MM.1S (cell line): ENCODE results near the gene PTPRJ.

Source experiments
- DNase-seq: peaks from one replicate; pipeline ENCODE4 v3.0.0-alpha.2; 2015
- H2AFZ ChIP-seq: fragments of 300-600 bp; sonication (generic); 2 replicates; pipeline ENCODE4 v1.6.0; 2016; ENCODE audit warnings: antibody characterized with exemption, low read length
- H3F3A ChIP-seq: fragments of 300-600 bp; sonication (generic); 2 replicates; pipeline ENCODE4 v1.6.1; 2016; ENCODE audit warnings: mild to moderate bottlenecking, antibody characterized with exemption, low read length, moderate library complexity, mixed read lengths; ENCODE audit not compliant: insufficient read depth
- H3K27ac ChIP-seq: fragments of 300-600 bp; sonication (generic); 2 replicates; pipeline ENCODE4 v1.5.1; 2016; ENCODE audit warnings: mild to moderate bottlenecking, low read length
- H3K27me3 ChIP-seq: fragments of 300-600 bp; sonication (generic); replicated peaks from 2 replicates; pipeline ENCODE4 v1.6.0; 2016; ENCODE audit warnings: low read length; ENCODE audit not compliant: insufficient read depth
- H3K36me3 ChIP-seq: fragments of 300-600 bp; sonication (generic); replicated peaks from 2 replicates; pipeline ENCODE4 v1.6.1; 2016; ENCODE audit warnings: mild to moderate bottlenecking, low read length, mixed read lengths; ENCODE audit not compliant: insufficient read depth
- H3K4me1 ChIP-seq: fragments of 300-600 bp; sonication (generic); 2 replicates; pipeline ENCODE4 v1.6.1; 2016; ENCODE audit warnings: low read length, mixed read lengths
- H3K4me2 ChIP-seq: fragments of 300-600 bp; sonication (generic); 2 replicates; pipeline ENCODE4 v1.6.0; 2016; ENCODE audit warnings: low read depth, low read length
- H3K4me3 ChIP-seq: fragments of 300-600 bp; sonication (generic); 2 replicates; pipeline ENCODE4 v1.5.1; 2016; ENCODE audit warnings: low read length, mixed read lengths
- H3K79me2 ChIP-seq: fragments of 300-600 bp; sonication (generic); 2 replicates; pipeline ENCODE4 v1.6.1; 2016; ENCODE audit warnings: mixed run types, low read length, mixed read lengths
- H3K9ac ChIP-seq: fragments of 300-600 bp; sonication (generic); 2 replicates; pipeline ENCODE4 v1.6.1; 2016; ENCODE audit warnings: low read length, mixed read lengths
- H3K9me2 ChIP-seq: fragments of 300-600 bp; sonication (generic); replicated peaks from 2 replicates; pipeline ENCODE4 v1.6.1; 2016; ENCODE audit warnings: mild to moderate bottlenecking, low read length, mixed read lengths; ENCODE audit not compliant: insufficient read depth
- H3K9me3 ChIP-seq: fragments of 300-600 bp; sonication (generic); replicated peaks from 2 replicates; pipeline ENCODE4 v1.6.1; 2016; ENCODE audit warnings: mild to moderate bottlenecking, low read length, mixed read lengths; ENCODE audit not compliant: insufficient read depth
- H4K20me1 ChIP-seq: fragments of 300-600 bp; sonication (generic); 2 replicates; pipeline ENCODE4 v1.6.1; 2016; ENCODE audit warnings: mild to moderate bottlenecking, low read length, moderate library complexity, mixed read lengths; ENCODE audit not compliant: insufficient read depth
- EZH2 ChIP-seq: fragments of 300-600 bp; sonication (generic); optimal IDR thresholded peaks from 2 replicates; pipeline ENCODE3; 2017; ENCODE audit warnings: low read depth, mild to moderate bottlenecking, antibody characterized with exemption, low read length, mixed read lengths
- EZH2phosphoT487 ChIP-seq: fragments of 300-600 bp; sonication (generic); IDR thresholded peaks from 2 replicates; pipeline ENCODE4 v1.6.1; 2018; ENCODE audit warnings: antibody characterized with exemption, low read length
- TF ChIP-seq, protein P1 (sequence below): fragments of 300-600 bp; sonication (generic); IDR thresholded peaks from 2 replicates; pipeline ENCODE4 v1.5.1; 2016; ENCODE audit warnings: antibody characterized with exemption, low read length, mixed read lengths

The PTPRJ gene

DNA sequence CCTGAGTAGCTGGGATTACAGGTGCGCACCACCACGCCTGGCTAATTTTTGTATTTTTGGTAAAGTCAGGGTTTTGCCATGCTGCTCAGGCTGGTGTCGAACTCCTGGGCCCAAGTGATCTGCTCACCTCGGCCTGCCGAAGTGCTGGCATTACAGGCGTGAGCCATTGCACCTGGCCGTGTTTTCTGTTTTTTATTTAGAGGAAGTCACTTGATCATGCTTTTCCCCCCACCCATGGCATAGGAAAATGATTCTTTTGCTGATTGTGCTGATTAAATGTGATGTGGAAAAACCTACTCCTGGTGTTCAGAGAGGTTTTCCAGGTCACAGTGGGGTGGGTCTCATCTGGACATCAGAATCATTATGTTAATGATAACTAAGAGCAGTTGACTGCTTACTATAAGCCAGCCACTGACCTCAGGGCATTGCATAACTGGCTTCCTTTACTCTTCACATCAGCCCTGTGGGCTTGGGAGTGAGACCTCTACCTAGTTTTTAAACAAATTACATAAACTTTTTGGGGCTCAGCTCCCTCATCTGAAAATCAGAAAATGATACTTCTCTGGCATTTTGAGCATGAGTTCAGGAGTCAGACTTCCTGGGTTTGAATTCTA lies 71.0 kb downstream of the PTPRJ start:
- no peaks in the 10 kb centered on the region for H3K36me3 ChIP-seq
- no peaks in the 10 kb centered on the region for H3K79me2 ChIP-seq
- no peaks in the 10 kb centered on the region for H3K27me3 ChIP-seq
- TF ChIP-seq EZH2, result no peak
- no peak for DNase-seq
- H3K27ac ChIP-seq, result no peak overlapping the region
- no peaks in the 10 kb centered on the region for H3F3A ChIP-seq
- no peak overlapping the region for H3K4me2 ChIP-seq
- H3K4me1 ChIP-seq, result no peaks in the 10 kb centered on the region
- no peaks in the 10 kb centered on the region for H4K20me1 ChIP-seq
- H2AFZ ChIP-seq, result no peak overlapping the region
- H3K9me3 ChIP-seq, result no peaks in the 10 kb centered on the region
- H3K4me3 ChIP-seq, result no peak overlapping the region
- no peak overlapping the region for H3K9ac ChIP-seq
- no peaks in the 10 kb centered on the region for H3K9me2 ChIP-seq

DNA sequence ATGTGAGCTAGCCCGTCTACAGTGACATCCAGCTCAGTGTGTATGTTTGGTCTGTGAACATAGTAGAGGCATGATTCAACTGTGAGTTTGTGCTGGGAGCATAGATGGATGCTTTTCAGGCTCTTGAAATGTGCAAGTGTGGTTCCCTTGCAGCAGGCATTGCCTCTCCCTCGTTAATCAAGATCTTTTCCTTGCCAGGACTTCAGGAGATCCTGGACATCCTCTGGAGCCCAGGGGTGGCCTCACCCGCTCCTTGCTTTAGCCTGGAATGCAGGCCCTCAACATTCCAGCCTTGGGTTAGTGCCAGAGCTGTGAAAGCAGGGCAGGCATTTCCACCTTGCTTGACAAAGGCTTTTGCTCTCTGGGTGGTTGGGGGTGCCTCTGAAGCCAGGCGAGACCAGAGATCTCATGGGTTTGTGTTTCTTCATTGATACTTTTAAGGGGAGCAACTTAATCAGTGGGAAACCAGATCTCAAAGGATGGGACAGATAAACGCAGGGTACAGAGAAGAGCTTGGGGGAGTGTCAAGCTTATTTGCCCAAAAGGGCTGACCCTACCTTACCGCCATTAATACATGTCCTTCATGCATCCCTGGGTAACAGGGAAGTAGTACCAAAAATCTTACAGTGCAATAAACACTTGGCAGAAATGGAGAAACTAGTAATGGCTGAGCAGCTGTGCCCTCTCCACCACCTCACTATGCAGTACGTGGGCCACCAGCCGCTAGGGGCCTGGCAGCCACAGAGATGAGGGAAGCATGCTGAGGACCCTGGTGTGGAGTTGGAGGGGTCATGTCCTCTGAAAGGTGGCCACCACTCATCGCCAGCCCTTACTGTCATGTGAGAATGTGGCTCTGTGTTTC lies 72.1 kb downstream of the PTPRJ start:
- no peak overlapping the region for H2AFZ ChIP-seq
- no peaks in the 10 kb centered on the region for H3F3A ChIP-seq
- no peak overlapping the region for H3K9ac ChIP-seq
- no peak for TF ChIP-seq EZH2
- no peak for TF ChIP-seq EZH2phosphoT487
- TF ChIP-seq, protein P1, sequence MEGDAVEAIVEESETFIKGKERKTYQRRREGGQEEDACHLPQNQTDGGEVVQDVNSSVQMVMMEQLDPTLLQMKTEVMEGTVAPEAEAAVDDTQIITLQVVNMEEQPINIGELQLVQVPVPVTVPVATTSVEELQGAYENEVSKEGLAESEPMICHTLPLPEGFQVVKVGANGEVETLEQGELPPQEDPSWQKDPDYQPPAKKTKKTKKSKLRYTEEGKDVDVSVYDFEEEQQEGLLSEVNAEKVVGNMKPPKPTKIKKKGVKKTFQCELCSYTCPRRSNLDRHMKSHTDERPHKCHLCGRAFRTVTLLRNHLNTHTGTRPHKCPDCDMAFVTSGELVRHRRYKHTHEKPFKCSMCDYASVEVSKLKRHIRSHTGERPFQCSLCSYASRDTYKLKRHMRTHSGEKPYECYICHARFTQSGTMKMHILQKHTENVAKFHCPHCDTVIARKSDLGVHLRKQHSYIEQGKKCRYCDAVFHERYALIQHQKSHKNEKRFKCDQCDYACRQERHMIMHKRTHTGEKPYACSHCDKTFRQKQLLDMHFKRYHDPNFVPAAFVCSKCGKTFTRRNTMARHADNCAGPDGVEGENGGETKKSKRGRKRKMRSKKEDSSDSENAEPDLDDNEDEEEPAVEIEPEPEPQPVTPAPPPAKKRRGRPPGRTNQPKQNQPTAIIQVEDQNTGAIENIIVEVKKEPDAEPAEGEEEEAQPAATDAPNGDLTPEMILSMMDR, result no peak
- no peak overlapping the region for H3K27ac ChIP-seq
- H3K4me3 ChIP-seq, result no peak overlapping the region
- no peaks in the 10 kb centered on the region for H3K27me3 ChIP-seq
- no peaks in the 10 kb centered on the region for H3K36me3 ChIP-seq
- H4K20me1 ChIP-seq, result no peaks in the 10 kb centered on the region
- DNase-seq, result no peak
- no peaks in the 10 kb centered on the region for H3K9me2 ChIP-seq
- H3K4me1 ChIP-seq, result no peaks in the 10 kb centered on the region
- no peak overlapping the region for H3K4me2 ChIP-seq
- no peaks in the 10 kb centered on the region for H3K9me3 ChIP-seq
- H3K79me2 ChIP-seq, result no peaks in the 10 kb centered on the region

DNA sequence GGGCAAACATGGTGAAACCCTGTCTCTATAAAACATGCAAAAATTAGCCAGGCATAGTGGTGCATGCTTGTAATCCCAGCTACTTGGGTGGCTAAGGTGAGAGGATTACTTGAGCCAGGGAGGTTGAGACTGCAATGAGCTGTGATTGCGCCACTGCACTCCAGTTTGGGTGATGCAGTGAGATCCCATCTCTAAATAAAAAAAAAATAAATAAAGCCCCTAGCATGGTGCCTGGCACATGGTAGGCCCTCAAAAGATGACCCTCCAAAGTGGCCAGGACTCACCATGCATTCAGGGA lies 74.6 kb downstream of the PTPRJ start:
- TF ChIP-seq EZH2phosphoT487 (no peak), EZH2 (no peak)
- TF ChIP-seq, protein P1, result no peak
- no peak for DNase-seq
- no peaks in the 10 kb centered on the region for H3K27me3 ChIP-seq
- H4K20me1 ChIP-seq, result no peaks in the 10 kb centered on the region
- no peak overlapping the region for H3K27ac ChIP-seq
- H3K9ac ChIP-seq, result no peak overlapping the region
- no peaks in the 10 kb centered on the region for H3K9me2 ChIP-seq
- no peak overlapping the region for H3K4me2 ChIP-seq
- no peaks in the 10 kb centered on the region for H3K79me2 ChIP-seq
- H3F3A ChIP-seq, result no peaks in the 10 kb centered on the region
- no peaks in the 10 kb centered on the region for H3K4me1 ChIP-seq
- no peaks in the 10 kb centered on the region for H3K9me3 ChIP-seq
- H2AFZ ChIP-seq, result no peak overlapping the region
- no peak overlapping the region for H3K4me3 ChIP-seq
- no peaks in the 10 kb centered on the region for H3K36me3 ChIP-seq
